Measurements from ENCODE around the gene CCL2.
"Not testable (repeated sequence)": the region's sequence is repeated elsewhere in the genome, so short reads cannot be mapped to it uniquely, and the experiment has no call there.

The CCL2 gene

GRCh38 chr17:34222722-34223497 is 32.2 kb upstream of the CCL2 start:
- DNase-seq, result no peak
- H3K4me1 ChIP-seq (ENCODE audit: control insufficient read depth, insufficient read depth, low read length, poor library complexity, severe bottlenecking), result no peaks in the 10 kb centered on the region
- peaks cover 2% of the 10 kb centered on the region for H3K27me3 ChIP-seq (replicated peaks; ENCODE audit: control insufficient read depth, insufficient read depth, low read length, poor library complexity, severe bottlenecking)
- no peak overlapping the region for H3K4me3 ChIP-seq (ENCODE audit: insufficient read depth, low read depth, low read length, poor library complexity, severe bottlenecking)
- no peaks in the 10 kb centered on the region for H3K36me3 ChIP-seq (ENCODE audit: control insufficient read depth, insufficient read depth, low read length)
- no peak overlapping the region for H3K27ac ChIP-seq (ENCODE audit: insufficient read depth, low read length, poor library complexity, severe bottlenecking)
- H3K9me3 ChIP-seq (ENCODE audit: control insufficient read depth, low read length), result no peaks in the 10 kb centered on the region

- Histone ChIP-seq H3K27me3 (replicated peaks; ENCODE audit: control insufficient read depth, insufficient read depth, low read length, poor library complexity, severe bottlenecking) (peaks cover under 1% of the 10 kb centered on the region), H3K4me1 (ENCODE audit: control insufficient read depth, insufficient read depth, low read length, poor library complexity, severe bottlenecking) (no peaks in the 10 kb centered on the region), H3K4me3 (ENCODE audit: insufficient read depth, low read depth, low read length, poor library complexity, severe bottlenecking) (no peak overlapping the region), H3K9me3 (ENCODE audit: control insufficient read depth, low read length) (no peaks in the 10 kb centered on the region), H3K36me3 (ENCODE audit: control insufficient read depth, insufficient read depth, low read length) (no peaks in the 10 kb centered on the region), H3K27ac (ENCODE audit: insufficient read depth, low read length, poor library complexity, severe bottlenecking) (no peak overlapping the region)
- no peak for DNase-seq
Observed at GRCh38 chr17:34225046-34225445, 30.0 kb upstream of the CCL2 start.

GRCh38 chr17:34226011-34226743 is 28.9 kb upstream of the CCL2 start:
- no peak overlapping the region for H3K27ac ChIP-seq (ENCODE audit: insufficient read depth, low read length, poor library complexity, severe bottlenecking)
- no peaks in the 10 kb centered on the region for H3K36me3 ChIP-seq (ENCODE audit: control insufficient read depth, insufficient read depth, low read length)
- no peaks in the 10 kb centered on the region for H3K9me3 ChIP-seq (ENCODE audit: control insufficient read depth, low read length)
- H3K4me3 ChIP-seq (ENCODE audit: insufficient read depth, low read depth, low read length, poor library complexity, severe bottlenecking), result no peak overlapping the region
- no peak for DNase-seq
- no peaks in the 10 kb centered on the region for H3K27me3 ChIP-seq (replicated peaks; ENCODE audit: control insufficient read depth, insufficient read depth, low read length, poor library complexity, severe bottlenecking)
- no peaks in the 10 kb centered on the region for H3K4me1 ChIP-seq (ENCODE audit: control insufficient read depth, insufficient read depth, low read length, poor library complexity, severe bottlenecking)

GRCh38 chr17:34226744-34227034 is 28.4 kb upstream of the CCL2 start:
- H3K4me3 ChIP-seq (ENCODE audit: insufficient read depth, low read depth, low read length, poor library complexity, severe bottlenecking), result no peak overlapping the region
- no peaks in the 10 kb centered on the region for H3K9me3 ChIP-seq (ENCODE audit: control insufficient read depth, low read length)
- no peak overlapping the region for H3K27ac ChIP-seq (ENCODE audit: insufficient read depth, low read length, poor library complexity, severe bottlenecking)
- no peak for DNase-seq
- H3K36me3 ChIP-seq (ENCODE audit: control insufficient read depth, insufficient read depth, low read length), result no peaks in the 10 kb centered on the region
- H3K4me1 ChIP-seq (ENCODE audit: control insufficient read depth, insufficient read depth, low read length, poor library complexity, severe bottlenecking), result no peaks in the 10 kb centered on the region
- no peaks in the 10 kb centered on the region for H3K27me3 ChIP-seq (replicated peaks; ENCODE audit: control insufficient read depth, insufficient read depth, low read length, poor library complexity, severe bottlenecking)

- H3K9me3 ChIP-seq (ENCODE audit: control insufficient read depth, low read length); DNase-seq; H3K27me3 ChIP-seq (replicated peaks; ENCODE audit: control insufficient read depth, insufficient read depth, low read length, poor library complexity, severe bottlenecking); H3K27ac ChIP-seq (ENCODE audit: insufficient read depth, low read length, poor library complexity, severe bottlenecking); H3K4me1 ChIP-seq (ENCODE audit: control insufficient read depth, insufficient read depth, low read length, poor library complexity, severe bottlenecking); H3K4me3 ChIP-seq (ENCODE audit: insufficient read depth, low read depth, low read length, poor library complexity, severe bottlenecking); H3K36me3 ChIP-seq (ENCODE audit: control insufficient read depth, insufficient read depth, low read length): not testable (repeated sequence)
Observed at GRCh38 chr17:34227293-34227692, 27.8 kb upstream of the CCL2 start.

GRCh38 chr17:34227707-34228106 is 27.4 kb upstream of the CCL2 start:
- no peak for DNase-seq
- Histone ChIP-seq H3K36me3 (ENCODE audit: control insufficient read depth, insufficient read depth, low read length) (no peaks in the 10 kb centered on the region), H3K9me3 (ENCODE audit: control insufficient read depth, low read length) (no peaks in the 10 kb centered on the region), H3K27ac (ENCODE audit: insufficient read depth, low read length, poor library complexity, severe bottlenecking) (no peak overlapping the region), H3K27me3 (replicated peaks; ENCODE audit: control insufficient read depth, insufficient read depth, low read length, poor library complexity, severe bottlenecking) (no peaks in the 10 kb centered on the region), H3K4me3 (ENCODE audit: insufficient read depth, low read depth, low read length, poor library complexity, severe bottlenecking) (no peak overlapping the region), H3K4me1 (ENCODE audit: control insufficient read depth, insufficient read depth, low read length, poor library complexity, severe bottlenecking) (no peaks in the 10 kb centered on the region)

- no peak for DNase-seq
- Histone ChIP-seq H3K27me3 (replicated peaks; ENCODE audit: control insufficient read depth, insufficient read depth, low read length, poor library complexity, severe bottlenecking) (no peaks in the 10 kb centered on the region), H3K27ac (ENCODE audit: insufficient read depth, low read length, poor library complexity, severe bottlenecking) (no peak overlapping the region), H3K9me3 (ENCODE audit: control insufficient read depth, low read length) (no peaks in the 10 kb centered on the region), H3K36me3 (ENCODE audit: control insufficient read depth, insufficient read depth, low read length) (no peaks in the 10 kb centered on the region), H3K4me1 (ENCODE audit: control insufficient read depth, insufficient read depth, low read length, poor library complexity, severe bottlenecking) (no peaks in the 10 kb centered on the region), H3K4me3 (ENCODE audit: insufficient read depth, low read depth, low read length, poor library complexity, severe bottlenecking) (no peak overlapping the region)
Observed at GRCh38 chr17:34228781-34229180, 26.3 kb upstream of the CCL2 start.

GRCh38 chr17:34230342-34230741 is 24.7 kb upstream of the CCL2 start:
- Histone ChIP-seq H3K4me3 (ENCODE audit: insufficient read depth, low read depth, low read length, poor library complexity, severe bottlenecking) (no peak overlapping the region), H3K27me3 (replicated peaks; ENCODE audit: control insufficient read depth, insufficient read depth, low read length, poor library complexity, severe bottlenecking) (no peaks in the 10 kb centered on the region), H3K36me3 (ENCODE audit: control insufficient read depth, insufficient read depth, low read length) (no peaks in the 10 kb centered on the region), H3K27ac (ENCODE audit: insufficient read depth, low read length, poor library complexity, severe bottlenecking) (no peak overlapping the region), H3K4me1 (ENCODE audit: control insufficient read depth, insufficient read depth, low read length, poor library complexity, severe bottlenecking) (no peaks in the 10 kb centered on the region), H3K9me3 (ENCODE audit: control insufficient read depth, low read length) (no peaks in the 10 kb centered on the region)
- no peak for DNase-seq

GRCh38 chr17:34234616-34235015 is 20.5 kb upstream of the CCL2 start:
- Histone ChIP-seq H3K27ac (ENCODE audit: insufficient read depth, low read length, poor library complexity, severe bottlenecking) (no peak overlapping the region), H3K27me3 (replicated peaks; ENCODE audit: control insufficient read depth, insufficient read depth, low read length, poor library complexity, severe bottlenecking) (no peaks in the 10 kb centered on the region), H3K36me3 (ENCODE audit: control insufficient read depth, insufficient read depth, low read length) (no peaks in the 10 kb centered on the region), H3K4me3 (ENCODE audit: insufficient read depth, low read depth, low read length, poor library complexity, severe bottlenecking) (no peak overlapping the region), H3K9me3 (ENCODE audit: control insufficient read depth, low read length) (no peaks in the 10 kb centered on the region), H3K4me1 (ENCODE audit: control insufficient read depth, insufficient read depth, low read length, poor library complexity, severe bottlenecking) (no peaks in the 10 kb centered on the region)
- no peak for DNase-seq

- DNase-seq, result no peak
- Histone ChIP-seq H3K36me3 (ENCODE audit: control insufficient read depth, insufficient read depth, low read length) (no peaks in the 10 kb centered on the region), H3K27ac (ENCODE audit: insufficient read depth, low read length, poor library complexity, severe bottlenecking) (no peak overlapping the region), H3K9me3 (ENCODE audit: control insufficient read depth, low read length) (no peaks in the 10 kb centered on the region), H3K4me3 (ENCODE audit: insufficient read depth, low read depth, low read length, poor library complexity, severe bottlenecking) (no peak overlapping the region), H3K4me1 (ENCODE audit: control insufficient read depth, insufficient read depth, low read length, poor library complexity, severe bottlenecking) (no peaks in the 10 kb centered on the region), H3K27me3 (replicated peaks; ENCODE audit: control insufficient read depth, insufficient read depth, low read length, poor library complexity, severe bottlenecking) (no peaks in the 10 kb centered on the region)
Observed at GRCh38 chr17:34235389-34236028, 19.6 kb upstream of the CCL2 start.

Measured in effector memory CD4-positive, alpha-beta T cell (primary cell).